SH-SY5Y (cell line): ENCODE measurements around the gene ESR1.

Experiments
- GATA2 ChIP-seq: IDR thresholded peaks from 2 replicates; pipeline ENCODE4 v1.6.1; 2011; ENCODE audit warnings: mild to moderate bottlenecking, low read depth, low read length
- GATA3 ChIP-seq: IDR thresholded peaks from 2 replicates; pipeline ENCODE4 v1.6.1; 2011; ENCODE audit warnings: low read depth, mild to moderate bottlenecking, low read length, moderate library complexity

GRCh38 chr6:152001408-152001807 is 193.9 kb downstream of the ESR1 start:
- TF ChIP-seq GATA3: no peak
- TF ChIP-seq GATA2: no peak
